ENCODE measurements around the gene XXYLT1. TPM values are rescaled to one million over a fixed set of nuclear protein-coding genes. Genes with fewer than 3 reads are reported as not detected.

Gene XXYLT1
- total and polyA plus RNA-seq, 2 of the 4 experiments (the other 2 are of a cell fraction), result 14.7 to 18.1 TPM

DNA sequence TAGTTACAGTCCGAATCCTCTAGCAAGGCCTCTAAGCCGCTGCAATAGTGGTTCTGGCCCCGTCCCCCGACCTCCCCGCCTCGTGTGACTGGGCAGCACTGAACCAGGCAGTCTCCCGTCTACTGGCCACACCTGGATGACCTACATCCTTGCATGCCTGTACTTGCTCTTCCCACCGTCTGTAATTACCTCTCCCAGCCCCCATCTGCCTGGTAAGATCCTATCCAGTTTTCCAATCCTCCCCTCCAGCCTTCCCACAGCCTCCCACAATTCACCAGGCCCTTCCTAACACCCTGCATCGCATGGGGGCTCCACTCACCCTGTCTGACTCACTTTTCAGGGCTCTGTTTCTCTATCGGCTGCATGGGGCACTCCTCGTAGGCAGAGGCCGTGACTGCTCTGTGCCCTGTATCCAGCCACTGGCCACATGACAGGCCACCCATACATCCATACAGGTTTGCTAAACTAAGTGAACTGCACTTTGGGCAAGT lies 32.8 kb downstream of the XXYLT1 start:
- Histone ChIP-seq H3K9me1 (ENCODE audit: insufficient read depth, low read length) (peaks cover 2% of the 10 kb centered on the region; the same call in 1 of the 2 replicates), H4K5ac (ENCODE audit: low read depth, low read length) (no peak overlapping the region), H2AK5ac (ENCODE audit: low read depth, low read length) (peak overlapping the region; percentile 8; the same call in 1 of the 2 replicates), H3K27me3 (ENCODE audit: control insufficient read depth, insufficient read depth, low read length) (no peaks in the 10 kb centered on the region), H4K8ac (ENCODE audit: low read depth in 2 of 2, low read length in 2 of 2) (peak overlapping the region in 1 of 2 experiments; percentile 45; a peak in 1 of 4 replicates), H2BK120ac (ENCODE audit: low read depth, low read length) (no peak overlapping the region), H2AK9ac (replicated peaks; ENCODE audit: low read depth, low read length, poor library complexity) (no peak overlapping the region), H2AFZ (replicated peaks; ENCODE audit: low read length, poor library complexity) (no peak overlapping the region), H4K91ac (ENCODE audit: insufficient read depth, low read depth, low read length) (no peak overlapping the region), H3K23ac (ENCODE audit: low read depth, low read length) (no peak overlapping the region), H3K9me3 (ENCODE audit: control insufficient read depth, insufficient read depth, low read length) (no peaks in the 10 kb centered on the region), H3K56ac (ENCODE audit: extremely low read depth, insufficient read depth, low read length) (no peak overlapping the region), H3K27ac (ENCODE audit: insufficient read depth, low read length) (no peak overlapping the region), H3K9ac (ENCODE audit: low read depth, low read length) (no peak overlapping the region; the same call in 1 of the 2 replicates), H2BK15ac (ENCODE audit: low read depth, low read length) (no peak overlapping the region), H2BK20ac (ENCODE audit: low read depth, low read length) (no peak overlapping the region), H3K14ac (replicated peaks; ENCODE audit: low read depth, low read length) (0 out of 2 replicates have a peak overlapping the region, but pooled peaks have one; percentile 4), H3K4me2 (ENCODE audit: low read depth, low read length) (no peak overlapping the region), H3K79me1 (ENCODE audit: low read depth in 1 of 2, low read length in 2 of 2) (peaks cover 16 to 22% of the 10 kb centered on the region in 2 experiments), H2BK5ac (ENCODE audit: low read depth, low read length, poor library complexity, severe bottlenecking) (no peak overlapping the region), H3K4ac (ENCODE audit: low read depth, low read length) (no peak overlapping the region), H3K4me1 (ENCODE audit: control insufficient read depth, insufficient read depth, low read length) (no peaks in the 10 kb centered on the region; the same call in 1 of the 2 replicates), H3K4me3 (ENCODE audit: insufficient read depth, low read depth, low read length) (no peak overlapping the region), H4K20me1 (ENCODE audit: insufficient read depth, low read length) (no peaks in the 10 kb centered on the region), H3K36me3 (ENCODE audit: control insufficient read depth, insufficient read depth, low read length) (no peaks in the 10 kb centered on the region), H3K18ac (ENCODE audit: low read depth, low read length) (no peak overlapping the region)
- WGBS, 2 experiments (ENCODE audit: extremely low coverage in 2 of 2, insufficient read length in 1 of 2), result 96% methylated on average over 7 of the region's 12 CpGs; no CpG with 5 or more reads in 1 of the 2 experiments
- no peak for TF ChIP-seq MAZ (IDR thresholded peaks at IDR 0.05; ENCODE audit: borderline replicate concordance, low read depth, low read length)
- no peak for TF ChIP-seq CEBPB (IDR thresholded peaks at IDR 0.05; ENCODE audit: low read depth, low read length)
- TF ChIP-seq CTCF (conservative IDR thresholded peaks at IDR 0.05; ENCODE audit: low read depth, low read length), result no peak
- no peak for TF ChIP-seq SMC3 (IDR thresholded peaks at IDR 0.05; ENCODE audit: low read depth, low read length)
- no peak for TF ChIP-seq RCOR1 (IDR thresholded peaks at IDR 0.05; ENCODE audit: insufficient replicate concordance, low read length)
- TF ChIP-seq BHLHE40 (IDR thresholded peaks at IDR 0.05; ENCODE audit: low read depth, low read length), result no peak
- TF ChIP-seq MAFK (IDR thresholded peaks at IDR 0.05; ENCODE audit: low read depth, low read length), result no peak
- no peak for TF ChIP-seq NFE2L2 (IDR thresholded peaks at IDR 0.05; ENCODE audit: low read depth, low read length)
- TF ChIP-seq RAD21 (IDR thresholded peaks at IDR 0.05; ENCODE audit: low read length), result no peak
- no peak for TF ChIP-seq FOS (IDR thresholded peaks at IDR 0.05; ENCODE audit: low read depth, low read length)
- TF ChIP-seq USF2 (IDR thresholded peaks at IDR 0.05; ENCODE audit: low read depth, low read length), result no peak
- no peak for TF ChIP-seq CHD1 (IDR thresholded peaks at IDR 0.05; ENCODE audit: low read depth, low read length)
- no peak for TF ChIP-seq RFX5 (IDR thresholded peaks at IDR 0.05; ENCODE audit: low read depth, low read length)
- TF ChIP-seq, protein P1, sequence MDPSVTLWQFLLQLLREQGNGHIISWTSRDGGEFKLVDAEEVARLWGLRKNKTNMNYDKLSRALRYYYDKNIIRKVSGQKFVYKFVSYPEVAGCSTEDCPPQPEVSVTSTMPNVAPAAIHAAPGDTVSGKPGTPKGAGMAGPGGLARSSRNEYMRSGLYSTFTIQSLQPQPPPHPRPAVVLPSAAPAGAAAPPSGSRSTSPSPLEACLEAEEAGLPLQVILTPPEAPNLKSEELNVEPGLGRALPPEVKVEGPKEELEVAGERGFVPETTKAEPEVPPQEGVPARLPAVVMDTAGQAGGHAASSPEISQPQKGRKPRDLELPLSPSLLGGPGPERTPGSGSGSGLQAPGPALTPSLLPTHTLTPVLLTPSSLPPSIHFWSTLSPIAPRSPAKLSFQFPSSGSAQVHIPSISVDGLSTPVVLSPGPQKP (IDR thresholded peaks at IDR 0.05; ENCODE audit: borderline replicate concordance, low read depth, low read length), result no peak
- no peak for TF ChIP-seq MXI1 (IDR thresholded peaks at IDR 0.05; ENCODE audit: borderline replicate concordance, low read depth, low read length)
- dilution Hi-C loops (cut with HindIII; ENCODE audit: low sequenced_read_pairs, unreplicated experiment), result no loop called here
- ChIA-PET CTCF (interaction anchor here (1.7 kb wide), 1 partner anchor 11 kb away, joined by 4 read pairs; no protein-coding TSS in a partner anchor), POLR2A (ENCODE audit: unreplicated experiment) (no interaction called here)
- ATAC-seq (ENCODE audit: low read depth), result no peak; the same call in 1 of the 2 replicates
- no peak for DNase-seq
- in situ Hi-C loops (cut with MboI; ENCODE audit: low sequenced_read_pairs), result no loop called here
- intact Hi-C loops (cut with micrococcal nuclease), result no loop called here
- BruUV-seq (replicated peaks), result no TSS peak

Data from IMR-90 (cell line).